Transverse colon (tissue), 4 donors: ENCODE results near the gene ASXL3. TPM values are rescaled to one million over a fixed set of nuclear protein-coding genes. Genes with fewer than 3 reads are reported as not detected.
A peak's percentile ranks its signal among the peaks of the same experiment; 100 is the strongest.

Experiments
- DNase-seq: peaks from one replicate; pipeline ENCODE4 v3.0.0-alpha.2; 2019
- H3K27ac ChIP-seq, 4 donors: fragments of 200-600 bp; sonication (generic); 2 replicates each; pipeline ENCODE4 v1.5.1; 2016 to 2018; ENCODE audit warnings: inconsistent platforms in 4 of 4
- H3K27me3 ChIP-seq: fragments of 200-600 bp; sonication (generic); 2 replicates; pipeline ENCODE4 v1.5.1; 2017; ENCODE audit warnings: inconsistent platforms
- H3K36me3 ChIP-seq, 4 donors: fragments of 200-600 bp; sonication (generic); 2 replicates each; pipeline ENCODE4 v1.5.1; 2017 to 2019; ENCODE audit warnings: inconsistent platforms in 4 of 4
- H3K4me1 ChIP-seq, 4 donors: fragments of 200-600 bp; sonication (generic); 2 replicates each; pipeline ENCODE4 v1.5.1; 2017 to 2020; ENCODE audit warnings: inconsistent platforms in 4 of 4
- H3K4me3 ChIP-seq, 4 donors: fragments of 200-600 bp; sonication (generic); 1 replicate in 1 of 4; 2 replicates in 3 of 4; pipeline versions ENCODE4 v1.5.1 to v1.6.1; 2017 to 2019; ENCODE audit warnings: inconsistent platforms in 4 of 4
- H3K9me3 ChIP-seq, 2 donors: fragments of 200-600 bp; sonication (generic); 2 replicates each; pipeline ENCODE4 v1.5.1; 2017 to 2019; ENCODE audit warnings: inconsistent platforms in 2 of 2
- CTCF ChIP-seq, 5 experiments: fragments of 200-600 bp in 3 of 5; fragments of 450-650 bp in 2 of 5; sonication (generic) in 3 of 5; IDR thresholded peaks; 1 replicate in 2 of 5; 2 replicates in 3 of 5; pipeline ENCODE4 v1.5.1; 2016 to 2017; ENCODE audit warnings: antibody characterized with exemption in 5 of 5, inconsistent platforms in 3 of 5, mild to moderate bottlenecking in 2 of 5, moderate library complexity in 1 of 5
- EP300 ChIP-seq: sonication (generic); formaldehyde crosslinking; IDR thresholded peaks from one replicate; pipeline ENCODE4 v1.6.1; 2017; ENCODE audit warnings: antibody characterized with exemption, low read depth
- POLR2A ChIP-seq: fragments of 450-650 bp; IDR thresholded peaks from one replicate; pipeline ENCODE4 v1.6.1; 2016; ENCODE audit warnings: antibody characterized with exemption, mild to moderate bottlenecking, moderate library complexity
- POLR2AphosphoS5 ChIP-seq, 3 donors: sonication (generic); formaldehyde crosslinking; IDR thresholded peaks; one replicate each; pipeline ENCODE4 v1.6.1; 2016; ENCODE audit warnings: antibody characterized with exemption in 3 of 3
- WGBS, 2 donors: methylation state at CpG; one replicate each; pipeline ENCODE4 v1.1.5; 2018; ENCODE audit warnings: low coverage in 1 of 2; 5-methylcytosine and 5-hydroxymethylcytosine counted together
- in situ Hi-C, 4 donors: fragments of 200-750 bp; cut with MboI; loops; one replicate each; pipeline versions ENCODE4 v1.15.0 to v1.15.1; 2017; ENCODE audit warnings: low sequenced_read_pairs in 3 of 4, low pct_ligation_motif_present in 1 of 4, low pct_unique_long_range_greater_than_20kb in 1 of 4
- intact Hi-C: fragments of 100-400 bp; cut with DNase I; formaldehyde crosslinking; loops from one replicate; pipeline ENCODE4 v1.15.1; 2023; ENCODE audit warnings: low total_unique reads
- total RNA-seq, 4 donors: library from RNA; depleted of rRNA; stranded (reverse); fragments of >200 nt; gene quantifications; one replicate each; pipeline ENCODE4 v1.1.0, GENCODE V29; 2016

The ASXL3 gene
- total RNA-seq = 1 to 10 TPM in 2 of 4 donors, under 1 TPM in 2; 0.75 to 3.0 (median 1.7) TPM

GRCh38 chr18:33577685-33578517 is at the start of gene ASXL3:
ASXL3 (plus strand) TSS chr18:33578219; CDS start chr18:33578632, 413 bp downstream.
- intact Hi-C loops (no loop called here), in situ Hi-C loops (no loop called here)
- peak; percentile 57 for DNase-seq
- 4 to 9% methylated on average over 4 to 26 of the region's 103 CpGs for WGBS, 2 donors
- H3K27ac ChIP-seq = peak within 1 kb of the TSS; percentile 85 to 92 (median 88)
- peaks cover 0 to 9% (median 0%) of the 10 kb centered on the region in 4 donors for H3K4me1 ChIP-seq
- peak in 2 of 3 donors; percentile 40 to 52 for TF ChIP-seq POLR2AphosphoS5 (IDR thresholded peaks at IDR 0.05)
- TF ChIP-seq CTCF (IDR thresholded peaks at IDR 0.05) = no peak
- no peaks in the 10 kb centered on the region for H3K9me3 ChIP-seq
- no peaks in the 10 kb centered on the region for H3K36me3 ChIP-seq
- peaks cover 16% of the 10 kb centered on the region for H3K27me3 ChIP-seq
- H3K4me3 ChIP-seq = peak within 1 kb of the TSS; percentile 60 to 81 (median 78)

GRCh38 chr18:33532978-33533377 is 45.0 kb upstream of the ASXL3 start:
- peak; percentile 11 for DNase-seq
- in situ Hi-C loops = no loop called here

GRCh38 chr18:33536904-33537303 is 41.1 kb upstream of the ASXL3 start:
- TF ChIP-seq POLR2AphosphoS5 (IDR thresholded peaks at IDR 0.05) = no peak
- TF ChIP-seq POLR2A = no peak
- TF ChIP-seq CTCF (IDR thresholded peaks at IDR 0.05) = no peak
- no peak for TF ChIP-seq EP300
- WGBS, 2 donors = 57% methylated on average over 1 of the region's 1 CpG
- in situ Hi-C loops = no loop called here

More at GRCh38 chr18:33532978-33533377, 45.0 kb upstream of the ASXL3 start:
- no peaks in the 10 kb centered on the region for H3K27me3 ChIP-seq
- TF ChIP-seq EP300 = no peak
- TF ChIP-seq POLR2AphosphoS5 (IDR thresholded peaks at IDR 0.05) = peak in 1 of 3 donors; percentile 24
- intact Hi-C loops = loop anchor here (2.0 kb wide), 1 partner anchor 62 kb away; no protein-coding TSS in a partner anchor
- no peak overlapping the region for H3K4me3 ChIP-seq
- H3K9me3 ChIP-seq = no peaks in the 10 kb centered on the region
- no peaks in the 10 kb centered on the region for H3K36me3 ChIP-seq
- H3K4me1 ChIP-seq = peaks cover 0 to 16% (median 7%) of the 10 kb centered on the region in 4 donors
- 33 to 46% methylated on average over 1 of the region's 1 CpG for WGBS, 2 donors
- H3K27ac ChIP-seq = peak overlapping the region; percentile 47 to 65 (median 54)

GRCh38 chr18:33538418-33539042 is 39.5 kb upstream of the ASXL3 start:
- H3K4me3 ChIP-seq = no peak overlapping the region

More at GRCh38 chr18:33536904-33537303, 41.1 kb upstream of the ASXL3 start:
- Histone ChIP-seq H3K4me3 (no peak overlapping the region), H3K9me3 (no peaks in the 10 kb centered on the region), H3K27ac (no peak overlapping the region), H3K36me3 (no peaks in the 10 kb centered on the region), H3K27me3 (no peaks in the 10 kb centered on the region), H3K4me1 (peaks cover 0 to 16% (median 7%) of the 10 kb centered on the region in 4 donors)
- DNase-seq = no peak
- intact Hi-C loops = no loop called here

More at GRCh38 chr18:33538418-33539042, 39.5 kb upstream of the ASXL3 start:
- Histone ChIP-seq H3K27me3 (no peaks in the 10 kb centered on the region), H3K27ac (no peak overlapping the region), H3K4me1 (peaks cover 0 to 9% (median under 1%) of the 10 kb centered on the region in 4 donors), H3K9me3 (no peaks in the 10 kb centered on the region), H3K36me3 (no peaks in the 10 kb centered on the region)
- in situ Hi-C loops = no loop called here
- TF ChIP-seq CTCF (IDR thresholded peaks at IDR 0.05) = no peak
- no peak for TF ChIP-seq EP300
- no peak for TF ChIP-seq POLR2A
- no peak for TF ChIP-seq POLR2AphosphoS5 (IDR thresholded peaks at IDR 0.05)
- no peak for DNase-seq
- WGBS, 2 donors = 82 to 83% methylated on average over 6 of the region's 6 CpGs
- intact Hi-C loops = no loop called here
